HCT116 (cell line): Measurements from ENCODE around the gene RIMBP2.

Experiments used
- CBX3 ChIP-seq: IDR thresholded peaks from 2 replicates; pipeline ENCODE4 v1.6.1; 2012; ENCODE audit warnings: low read depth
- CTCF ChIP-seq, 3 experiments: fragments of 200-600 bp in 1 of 3; sonication (generic) in 1 of 3; IDR thresholded peaks in 2 of 3; conservative IDR thresholded peaks in 1 of 3; 2 replicates each; pipeline ENCODE4 v1.5.1; 2012 to 2017; ENCODE audit warnings: low read depth in 2 of 3, low read length in 2 of 3, antibody characterized with exemption in 1 of 3, borderline replicate concordance in 1 of 3, control low read depth in 1 of 3, mild to moderate bottlenecking in 1 of 3, mixed read lengths in 1 of 3, mixed run types in 1 of 3, moderate library complexity in 1 of 3; ENCODE audit not compliant: insufficient read depth in 1 of 3
- EZH2 ChIP-seq: fragments of 200-600 bp; sonication (generic); IDR thresholded peaks from 2 replicates; pipeline ENCODE4 v1.6.1; 2017; ENCODE audit warnings: antibody characterized with exemption, mixed run types
- EZH2phosphoT487 ChIP-seq: fragments of 200-600 bp; IDR thresholded peaks from 2 replicates; pipeline ENCODE4 v1.6.1; 2018; ENCODE audit warnings: antibody characterized with exemption, borderline replicate concordance
- POLR2A ChIP-seq: IDR thresholded peaks from 2 replicates; pipeline ENCODE4 v1.7.0; 2011; ENCODE audit warnings: borderline replicate concordance; ENCODE audit not compliant: insufficient read depth, insufficient read length; ENCODE audit errors: extremely low read depth
- REST ChIP-seq: IDR thresholded peaks from 2 replicates; pipeline ENCODE4 v1.6.1; 2012; ENCODE audit warnings: low read depth
- SRF ChIP-seq: IDR thresholded peaks from 2 replicates; pipeline ENCODE4 v1.6.1; 2012; ENCODE audit warnings: low read depth
- YY1 ChIP-seq: IDR thresholded peaks from 2 replicates; pipeline ENCODE4 v1.6.1; 2011; ENCODE audit warnings: low read length, low read depth, moderate library complexity, mild to moderate bottlenecking; ENCODE audit not compliant: insufficient replicate concordance; ENCODE audit errors: extremely low read depth
- ZBTB33 ChIP-seq: IDR thresholded peaks from 2 replicates; pipeline ENCODE4 v1.6.1; 2011; ENCODE audit warnings: mild to moderate bottlenecking, low read length, moderate library complexity; ENCODE audit not compliant: insufficient replicate concordance; ENCODE audit errors: extremely low read depth

GRCh38 chr12:130523208-130523607 is 192.9 kb downstream of the RIMBP2 start:
- TF ChIP-seq REST = no peak
- TF ChIP-seq POLR2A = no peak
- TF ChIP-seq CTCF (IDR thresholded peaks at IDR 0.05 in 2 of 3, conservative IDR thresholded peaks at IDR 0.05 in 1 of 3; ENCODE audit: borderline replicate concordance in 1 of 3, insufficient read depth in 1 of 3, low read depth in 2 of 3, low read length in 2 of 3) = no peak
- TF ChIP-seq YY1 = no peak
- TF ChIP-seq EZH2 = no peak
- TF ChIP-seq SRF = no peak
- TF ChIP-seq EZH2phosphoT487 = no peak
- no peak for TF ChIP-seq CBX3
- TF ChIP-seq ZBTB33 = no peak
